T-helper 1 cell treated with Interleukin-12 subunit alpha and Interleukin-12 subunit beta and Interleukin-4 antibody, amounts not matched to agents 30 μg/mL and 1 μg/mL, for 36 hours (primary cell): ENCODE data around the gene ZCWPW1.
"Not testable (repeated sequence)": the region's sequence is repeated elsewhere in the genome, so short reads cannot be mapped to it uniquely, and the experiment has no call there.

Experiments
- H3K27ac Mint-ChIP-seq: one replicate; pipeline ENCODE4 v1.8.0; 2021; ENCODE audit warnings: mild to moderate bottlenecking, mixed read lengths
- H3K27me3 Mint-ChIP-seq: one replicate; pipeline ENCODE4 v1.8.0; 2021; ENCODE audit warnings: low read depth, mixed read lengths
- H3K36me3 Mint-ChIP-seq: one replicate; pipeline ENCODE4 v1.8.0; 2021; ENCODE audit warnings: low read depth, mixed read lengths
- H3K4me1 Mint-ChIP-seq: one replicate; pipeline ENCODE4 v1.8.0; 2021; ENCODE audit warnings: low read depth, mixed read lengths
- H3K4me3 Mint-ChIP-seq: one replicate; pipeline ENCODE4 v1.8.0; 2021; ENCODE audit warnings: mild to moderate bottlenecking, moderate library complexity, mixed read lengths
- H3K9me3 Mint-ChIP-seq: one replicate; pipeline ENCODE4 v1.8.0; 2021; ENCODE audit warnings: mixed read lengths

Gene ZCWPW1

DNA sequence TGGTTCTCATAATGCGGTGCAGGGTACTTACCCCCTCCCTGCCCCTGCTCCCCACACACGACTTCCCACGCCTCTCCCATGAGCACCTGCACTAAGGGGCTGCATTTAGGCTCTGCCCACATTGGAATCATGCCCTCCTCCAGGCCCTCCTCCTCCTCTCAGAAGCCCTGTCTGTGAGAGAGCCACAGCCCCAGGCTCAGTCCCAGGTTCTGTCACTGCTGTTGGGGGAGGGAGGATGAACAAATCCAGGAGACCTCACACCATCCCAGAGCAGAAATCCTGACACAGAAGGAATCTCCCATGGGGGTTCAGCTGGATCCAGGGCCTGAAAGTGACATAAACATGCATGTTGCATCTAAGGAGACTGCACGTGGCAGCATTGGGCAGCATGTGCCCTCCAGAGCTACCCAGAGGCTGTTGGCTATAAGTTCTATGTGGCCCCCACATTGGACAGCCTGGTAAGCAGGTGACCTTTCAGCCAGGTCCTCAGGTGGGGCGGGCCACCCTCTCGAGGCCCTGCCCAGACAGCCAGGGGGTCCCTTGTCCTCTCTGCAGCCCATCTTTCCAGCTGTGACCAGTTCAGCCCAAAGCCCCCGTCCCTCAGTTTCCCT, 56.8 kb downstream of the ZCWPW1 start:
- H3K27me3 Mint-ChIP-seq, result no peaks in the 10 kb centered on the region
- H3K36me3 Mint-ChIP-seq, result peaks cover 14% of the 10 kb centered on the region
- H3K27ac Mint-ChIP-seq, result peak overlapping the region; percentile 34
- no peak overlapping the region for H3K4me3 Mint-ChIP-seq
- H3K4me1 Mint-ChIP-seq, result peaks cover 16% of the 10 kb centered on the region
- H3K9me3 Mint-ChIP-seq, result no peaks in the 10 kb centered on the region

DNA sequence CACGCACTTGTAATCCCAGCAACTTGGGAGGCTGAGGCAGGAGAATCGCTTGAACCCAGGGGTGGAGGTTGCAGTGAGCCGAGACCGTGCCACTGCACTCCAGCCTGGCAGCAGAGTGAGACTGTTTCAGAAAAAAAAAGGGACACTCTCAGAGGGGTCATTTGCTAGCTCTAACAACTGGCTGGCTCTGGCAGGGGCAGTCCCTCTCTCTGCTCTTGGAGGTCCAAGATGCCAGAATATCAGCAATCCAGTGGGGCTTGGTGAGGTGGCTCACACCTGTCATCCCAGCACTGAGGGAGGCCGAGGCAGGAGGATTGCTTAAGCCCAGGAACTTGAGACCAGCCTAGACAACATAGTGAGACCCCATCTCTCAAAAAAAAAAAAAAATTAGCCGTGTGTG, 57.8 kb downstream of the ZCWPW1 start:
- no peak overlapping the region for H3K4me3 Mint-ChIP-seq
- H3K9me3 Mint-ChIP-seq, result no peaks in the 10 kb centered on the region
- H3K27ac Mint-ChIP-seq, result no peak overlapping the region
- peaks cover 16% of the 10 kb centered on the region for H3K36me3 Mint-ChIP-seq
- no peaks in the 10 kb centered on the region for H3K27me3 Mint-ChIP-seq
- H3K4me1 Mint-ChIP-seq, result peaks cover 22% of the 10 kb centered on the region

- Mint-ChIP-seq H3K4me3 (no peak overlapping the region), H3K4me1 (peaks cover 25% of the 10 kb centered on the region), H3K27ac (peak overlapping the region; percentile 20), H3K27me3 (no peaks in the 10 kb centered on the region), H3K36me3 (peaks cover 14% of the 10 kb centered on the region), H3K9me3 (no peaks in the 10 kb centered on the region)
Measured at GRCh38 chr7:100370303-100370702, 58.2 kb downstream of the ZCWPW1 start.

- no peak overlapping the region for H3K27ac Mint-ChIP-seq
- H3K36me3 Mint-ChIP-seq, result peaks cover 19% of the 10 kb centered on the region
- peaks cover 25% of the 10 kb centered on the region for H3K4me1 Mint-ChIP-seq
- H3K27me3 Mint-ChIP-seq, result no peaks in the 10 kb centered on the region
- no peaks in the 10 kb centered on the region for H3K9me3 Mint-ChIP-seq
- no peak overlapping the region for H3K4me3 Mint-ChIP-seq
Measured at GRCh38 chr7:100369105-100369504, 59.4 kb downstream of the ZCWPW1 start.

- no peaks in the 10 kb centered on the region for H3K27me3 Mint-ChIP-seq
- no peak overlapping the region for H3K4me3 Mint-ChIP-seq
- H3K36me3 Mint-ChIP-seq, result peaks cover 28% of the 10 kb centered on the region
- H3K4me1 Mint-ChIP-seq, result peaks cover 26% of the 10 kb centered on the region
- no peak overlapping the region for H3K27ac Mint-ChIP-seq
- H3K9me3 Mint-ChIP-seq, result no peaks in the 10 kb centered on the region
Measured at GRCh38 chr7:100367676-100368613, 60.6 kb downstream of the ZCWPW1 start.

DNA sequence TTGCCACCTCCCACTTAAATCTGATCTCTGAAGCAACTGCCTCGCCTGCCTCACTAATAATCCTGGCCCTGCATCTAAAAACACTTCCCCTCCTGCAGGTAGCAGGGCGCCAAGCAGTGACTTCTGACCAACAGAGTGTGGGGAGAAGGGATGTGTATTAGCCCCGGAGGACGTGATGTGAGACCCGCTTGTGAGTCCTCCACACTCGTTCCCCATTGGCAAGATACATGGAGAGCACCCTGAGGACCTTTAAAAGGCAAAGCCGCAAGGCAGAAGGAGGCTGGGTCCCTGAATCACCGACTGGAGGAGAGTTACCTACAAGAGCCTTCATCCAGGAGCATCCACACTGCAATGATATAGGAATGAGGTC, 61.3 kb downstream of the ZCWPW1 start:
- Mint-ChIP-seq H3K27me3 (no peaks in the 10 kb centered on the region), H3K9me3 (no peaks in the 10 kb centered on the region), H3K36me3 (peaks cover 31% of the 10 kb centered on the region), H3K27ac (no peak overlapping the region), H3K4me1 (peaks cover 23% of the 10 kb centered on the region), H3K4me3 (no peak overlapping the region)

GRCh38 chr7:100366411-100367250, 61.9 kb downstream of the ZCWPW1 start:
- peaks cover 35% of the 10 kb centered on the region for H3K36me3 Mint-ChIP-seq
- no peak overlapping the region for H3K4me3 Mint-ChIP-seq
- peak overlapping the region; percentile 91 for H3K27ac Mint-ChIP-seq
- H3K27me3 Mint-ChIP-seq, result no peaks in the 10 kb centered on the region
- peaks cover 21% of the 10 kb centered on the region for H3K4me1 Mint-ChIP-seq
- no peaks in the 10 kb centered on the region for H3K9me3 Mint-ChIP-seq

DNA sequence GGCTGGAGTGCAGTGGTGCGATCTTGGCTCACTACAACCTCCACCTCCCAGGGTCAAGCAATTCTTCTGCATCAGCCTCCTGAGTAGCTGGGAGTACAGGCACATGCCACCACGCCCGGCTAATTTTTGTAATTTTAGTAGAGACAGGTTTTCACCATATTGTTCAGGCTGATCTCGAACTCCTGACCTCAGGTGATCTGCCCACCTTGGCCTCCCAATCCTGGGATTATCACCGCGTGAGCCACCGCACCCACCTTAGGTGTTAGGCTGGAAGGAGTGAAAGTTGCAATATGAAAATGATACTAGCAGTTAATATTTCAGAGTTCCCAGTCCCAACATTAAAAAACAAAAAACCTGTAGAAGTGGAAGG, 62.5 kb downstream of the ZCWPW1 start:
- peak overlapping the region; percentile 91 for H3K27ac Mint-ChIP-seq
- peaks cover 21% of the 10 kb centered on the region for H3K4me1 Mint-ChIP-seq
- peaks cover 37% of the 10 kb centered on the region for H3K36me3 Mint-ChIP-seq

GRCh38 chr7:100364480-100364879, 64.0 kb downstream of the ZCWPW1 start:
- Mint-ChIP-seq H3K9me3 (no peaks in the 10 kb centered on the region), H3K27ac (peak overlapping the region; percentile 62), H3K27me3 (no peaks in the 10 kb centered on the region), H3K4me3 (no peak overlapping the region), H3K36me3 (peaks cover 46% of the 10 kb centered on the region), H3K4me1 (peaks cover 21% of the 10 kb centered on the region)

More for the DNA sequence above, 62.5 kb downstream of the ZCWPW1 start:
- not testable (repeated sequence) for H3K9me3 Mint-ChIP-seq, H3K4me3 Mint-ChIP-seq, H3K27me3 Mint-ChIP-seq

- H3K36me3 Mint-ChIP-seq, result peaks cover 50% of the 10 kb centered on the region
Measured at GRCh38 chr7:100363797-100364196, 64.7 kb downstream of the ZCWPW1 start.

GRCh38 chr7:100363098-100363497, 65.4 kb downstream of the ZCWPW1 start:
- Mint-ChIP-seq H3K4me1 (peaks cover 21% of the 10 kb centered on the region), H3K36me3 (peaks cover 50% of the 10 kb centered on the region), H3K27ac (no peak overlapping the region), H3K4me3 (no peak overlapping the region), H3K9me3 (no peaks in the 10 kb centered on the region), H3K27me3 (no peaks in the 10 kb centered on the region)

More at GRCh38 chr7:100363797-100364196, 64.7 kb downstream of the ZCWPW1 start:
- H3K4me1 Mint-ChIP-seq, result peaks cover 21% of the 10 kb centered on the region
- H3K27ac Mint-ChIP-seq, H3K9me3 Mint-ChIP-seq, H3K4me3 Mint-ChIP-seq, H3K27me3 Mint-ChIP-seq: not testable (repeated sequence)

- H3K9me3 Mint-ChIP-seq, result no peaks in the 10 kb centered on the region
- H3K4me3 Mint-ChIP-seq, result no peak overlapping the region
- H3K27me3 Mint-ChIP-seq, result no peaks in the 10 kb centered on the region
- H3K4me1 Mint-ChIP-seq, result peaks cover 9% of the 10 kb centered on the region
- H3K36me3 Mint-ChIP-seq, result peaks cover 55% of the 10 kb centered on the region
- no peak overlapping the region for H3K27ac Mint-ChIP-seq
Measured at GRCh38 chr7:100360135-100360854, 68.2 kb downstream of the ZCWPW1 start.

GRCh38 chr7:100358857-100359212, 69.7 kb downstream of the ZCWPW1 start:
- H3K27me3 Mint-ChIP-seq, result no peaks in the 10 kb centered on the region
- H3K36me3 Mint-ChIP-seq, result peaks cover 50% of the 10 kb centered on the region
- H3K9me3 Mint-ChIP-seq, result no peaks in the 10 kb centered on the region
- no peak overlapping the region for H3K27ac Mint-ChIP-seq
- no peaks in the 10 kb centered on the region for H3K4me1 Mint-ChIP-seq
- H3K4me3 Mint-ChIP-seq, result no peak overlapping the region
